Measurements from ENCODE around the gene ACBD6.

ACBD6 gene

DNA sequence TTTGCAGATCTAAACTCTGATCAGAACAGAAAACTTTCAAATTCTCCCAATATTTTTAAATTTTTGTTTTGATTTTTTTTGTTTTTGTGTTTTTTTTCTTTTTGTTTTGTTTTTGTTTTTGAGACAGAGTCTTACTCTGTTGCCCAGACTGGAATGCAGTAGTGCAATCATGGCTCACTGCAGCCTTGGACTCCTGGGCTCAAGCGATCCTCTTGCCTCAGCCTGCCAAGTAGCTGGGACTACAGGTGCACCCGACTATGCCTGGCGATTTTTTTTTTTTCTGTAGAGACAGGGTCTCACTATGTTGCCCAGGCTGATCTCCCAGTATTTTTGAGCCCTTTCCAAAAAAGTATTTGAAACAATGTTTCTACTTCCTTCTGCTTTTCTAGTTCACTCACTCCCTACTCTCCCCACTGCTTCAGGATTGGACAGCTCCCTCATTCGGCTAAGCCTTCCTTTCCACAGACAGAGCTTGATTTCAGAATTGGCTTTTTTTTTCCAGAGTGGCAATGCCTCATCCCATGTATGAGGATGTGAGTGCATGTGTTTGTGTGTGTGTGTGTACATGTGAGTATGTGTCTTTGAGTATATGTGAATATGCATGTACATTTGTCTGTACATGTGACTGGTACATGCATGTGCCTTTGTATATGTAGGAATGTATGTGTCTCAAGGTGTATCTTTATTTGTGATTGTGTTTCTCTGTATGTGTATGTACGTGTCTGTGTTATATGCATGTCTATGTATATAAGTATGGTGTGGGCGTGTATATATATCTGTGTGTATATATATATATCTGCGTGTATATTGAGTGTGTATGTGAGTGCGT is 260.4 kb downstream of the ACBD6 start:
- no peak for DNase-seq (ENCODE audit: low read depth in 2 of 2)

GRCh38 chr1:180239145-180240096 is 263.0 kb downstream of the ACBD6 start:
- no peak for DNase-seq (ENCODE audit: low read depth in 2 of 2)

GRCh38 chr1:180238675-180239074 is 263.7 kb downstream of the ACBD6 start:
- DNase-seq (ENCODE audit: low read depth in 2 of 2): no peak
